Adrenal gland (tissue), 12 donors: ENCODE results near the gene KLHL22. TPM values are rescaled to one million over a fixed set of nuclear protein-coding genes. Genes with fewer than 3 reads are reported as not detected.
A peak's percentile ranks its signal among the peaks of the same experiment; 100 is the strongest.

Source experiments
- DNase-seq, 7 donors: peaks; one replicate each; pipeline ENCODE4 v3.0.0-alpha.2; 2019 to 2020
- H3K27ac ChIP-seq, 5 donors: fragments of 200-600 bp; sonication (generic) in 4 of 5; 1 replicate in 3 of 5; 2 replicates in 2 of 5; pipeline versions ENCODE4 v1.5.1 to v1.8.0; 2016 to 2020; ENCODE audit warnings: mild to moderate bottlenecking in 1 of 5
- H3K27me3 ChIP-seq: fragments of 200-600 bp; 2 replicates; pipeline ENCODE4 v1.8.0; 2021
- H3K36me3 ChIP-seq, 2 donors: fragments of 200-600 bp; replicated peaks in 1 of 2; 1 replicate in 1 of 2; 2 replicates in 1 of 2; pipeline versions ENCODE4 v1.5.1 to v1.8.0; 2018 to 2022
- H3K4me1 ChIP-seq, 2 donors: fragments of 200-600 bp; replicated peaks in 1 of 2; 1 replicate in 1 of 2; 2 replicates in 1 of 2; pipeline versions ENCODE4 v1.5.1 to v1.8.0; 2018 to 2021
- H3K4me3 ChIP-seq, 4 donors: fragments of 200-600 bp; sonication (generic) in 3 of 4; one replicate each; pipeline ENCODE4 v1.5.1; 2016 to 2018
- H3K9me3 ChIP-seq, 3 donors: fragments of 200-600 bp; sonication (generic) in 1 of 3; replicated peaks in 1 of 3; 1 replicate in 2 of 3; 2 replicates in 1 of 3; pipeline versions ENCODE4 v1.5.1 to v1.8.0; 2016 to 2021
- POLR2A ChIP-seq, 2 donors: fragments of 450-650 bp; IDR thresholded peaks; one replicate each; pipeline ENCODE4 v1.6.1; 2017; ENCODE audit warnings: antibody characterized with exemption in 2 of 2, mild to moderate bottlenecking in 2 of 2, moderate library complexity in 1 of 2
- WGBS, 4 donors: extraction: QIAGEN DNeasy Blood & Tissue Kit in 2 of 4; methylation state at CpG; one replicate each; pipeline versions ENCODE4 v1.1.5 to v1.1.7; 2013 to 2017; 5-methylcytosine and 5-hydroxymethylcytosine counted together
- intact Hi-C, 2 donors: fragments of 100-400 bp; cut with DNase I; formaldehyde crosslinking; loops; one replicate each; pipeline versions ENCODE4 v1.14.1 to v1.15.0; 2022 to 2023
- polyA plus RNA-seq, 3 donors: library from polyadenylated mRNA; stranded (reverse); fragments of 200-250 nt in 2 of 3; fragments of 350-450 nt in 1 of 3; fragmentation: Illumina TruSeq in 1 of 3; extraction: RNeasy Lipid Tissue Mini Kit (QIAGEN cat#74804) in 1 of 3; gene quantifications; one replicate each; pipeline ENCODE4 v1.2.3, GENCODE V29; 2013 to 2014
- total RNA-seq, 9 donors: library from RNA; depleted of rRNA in 4 of 9; stranded (reverse); fragments of >200 nt in 4 of 9; fragments of 120-200 nt in 1 of 9; fragmentation: NEBNext Ultra II Directional in 1 of 9; extraction: Animal tissue kit (Norgen Biotek cat#: 25700) in 1 of 9; gene quantifications; one replicate each; pipeline versions ENCODE4 v1.1.0 to v1.2.4, GENCODE V29; 2013 to 2023
- TF ChIP-seq, protein P1 (sequence below), 6 experiments: fragments of 450-650 bp in 4 of 6; fragments of 200-600 bp in 2 of 6; sonication (generic) in 1 of 6; IDR thresholded peaks; 1 replicate in 5 of 6; 2 replicates in 1 of 6; pipeline versions ENCODE4 v1.5.1 to v1.8.0; 2016 to 2021; ENCODE audit warnings: antibody characterized with exemption in 6 of 6, mild to moderate bottlenecking in 2 of 6, moderate library complexity in 1 of 6
- donor health status: healthy with polysubstance abuse.
- donor health status: Bipolar disorder and iron deficiency.
- donor health status: DM: yes; HTN: yes; CAD: no.
- donor health status: DM: no; HTN: no; CAD: no.
- donor health status: DM: no; HTN: no; CAD: no.
- donor health status: DM: yes; HTN: yes; CAD: no.

KLHL22 gene
- total and polyA plus RNA-seq, 12 donors: 15.3 to 38.8 (median 27.6) TPM

DNA sequence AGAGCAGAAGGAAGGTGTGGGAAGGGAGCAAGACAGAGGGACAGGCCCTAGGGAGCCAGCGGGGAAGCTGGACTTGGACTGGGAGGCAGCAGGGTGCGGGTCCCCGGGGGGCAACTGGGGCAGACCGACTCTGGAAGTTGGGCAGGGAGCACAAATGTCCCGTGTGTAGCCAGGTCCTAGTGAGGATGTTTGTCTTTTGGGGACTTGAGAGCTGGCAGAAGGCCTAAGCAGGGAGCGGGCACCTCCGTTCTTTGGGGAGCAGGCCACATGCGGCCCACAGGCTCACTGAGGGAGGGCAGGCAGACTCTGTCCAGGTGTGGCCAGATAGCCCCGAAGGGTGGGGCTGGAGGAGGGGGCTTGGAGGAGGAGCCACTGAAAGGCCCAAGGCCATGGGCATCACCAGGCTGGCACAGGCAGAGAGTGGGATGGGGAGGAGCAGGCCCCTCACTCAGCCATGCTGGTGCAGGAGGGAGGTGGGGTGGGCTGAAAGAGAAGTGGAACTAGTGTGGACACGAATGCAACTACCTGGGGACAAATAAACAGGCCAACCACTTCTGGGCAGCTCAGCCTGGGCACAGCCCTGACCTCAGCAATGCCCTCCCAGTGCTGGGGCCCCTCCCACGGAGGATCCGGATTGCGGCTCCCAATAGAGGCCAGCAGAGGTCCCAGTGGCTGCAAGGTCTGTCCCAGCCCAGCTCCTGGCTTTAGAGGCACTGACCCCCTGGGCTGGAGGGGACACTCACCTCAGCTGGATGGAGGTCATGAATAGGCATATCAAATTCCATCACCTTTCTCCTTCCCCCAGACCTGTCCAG is 56.7 kb downstream of the KLHL22 start:
- no peak for DNase-seq
- no peaks in the 10 kb centered on the region for H3K9me3 ChIP-seq
- H3K4me1 ChIP-seq: peaks cover 5 to 18% of the 10 kb centered on the region in 2 donors
- TF ChIP-seq POLR2A (IDR thresholded peaks at IDR 0.05): no peak
- TF ChIP-seq, protein P1, sequence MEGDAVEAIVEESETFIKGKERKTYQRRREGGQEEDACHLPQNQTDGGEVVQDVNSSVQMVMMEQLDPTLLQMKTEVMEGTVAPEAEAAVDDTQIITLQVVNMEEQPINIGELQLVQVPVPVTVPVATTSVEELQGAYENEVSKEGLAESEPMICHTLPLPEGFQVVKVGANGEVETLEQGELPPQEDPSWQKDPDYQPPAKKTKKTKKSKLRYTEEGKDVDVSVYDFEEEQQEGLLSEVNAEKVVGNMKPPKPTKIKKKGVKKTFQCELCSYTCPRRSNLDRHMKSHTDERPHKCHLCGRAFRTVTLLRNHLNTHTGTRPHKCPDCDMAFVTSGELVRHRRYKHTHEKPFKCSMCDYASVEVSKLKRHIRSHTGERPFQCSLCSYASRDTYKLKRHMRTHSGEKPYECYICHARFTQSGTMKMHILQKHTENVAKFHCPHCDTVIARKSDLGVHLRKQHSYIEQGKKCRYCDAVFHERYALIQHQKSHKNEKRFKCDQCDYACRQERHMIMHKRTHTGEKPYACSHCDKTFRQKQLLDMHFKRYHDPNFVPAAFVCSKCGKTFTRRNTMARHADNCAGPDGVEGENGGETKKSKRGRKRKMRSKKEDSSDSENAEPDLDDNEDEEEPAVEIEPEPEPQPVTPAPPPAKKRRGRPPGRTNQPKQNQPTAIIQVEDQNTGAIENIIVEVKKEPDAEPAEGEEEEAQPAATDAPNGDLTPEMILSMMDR (IDR thresholded peaks at IDR 0.05): no peak
- H3K36me3 ChIP-seq: no peaks in the 10 kb centered on the region
- whole genome bisulfite sequencing, 4 donors: 36 to 87% (median 67%) methylated on average over 9 to 13 of the region's 13 CpGs
- H3K27me3 ChIP-seq: peaks cover 26% of the 10 kb centered on the region
- intact Hi-C loops: loop anchor here in 1 of 2 donors (10.0 kb wide), 1 partner anchor 46 kb away; no protein-coding TSS in a partner anchor
- peak overlapping the region in 1 of 5 donors; percentile 93 for H3K27ac ChIP-seq
- H3K4me3 ChIP-seq: peak overlapping the region in 1 of 4 donors; percentile 60

GRCh38 chr22:20438427-20438677 is 57.2 kb downstream of the KLHL22 start:
- peaks cover 26% of the 10 kb centered on the region for H3K27me3 ChIP-seq
- intact Hi-C loops: loop anchor here in 1 of 2 donors (10.0 kb wide), 1 partner anchor 46 kb away; no protein-coding TSS in a partner anchor
- no peaks in the 10 kb centered on the region for H3K9me3 ChIP-seq
- H3K4me3 ChIP-seq: peak overlapping the region in 1 of 4 donors; percentile 60
- H3K27ac ChIP-seq: peak overlapping the region in 2 of 5 donors; percentile 54 to 93
- 32 to 47% (median 44%) methylated on average over 6 of the region's 6 CpGs for WGBS, 4 donors
- no peak for DNase-seq
- no peaks in the 10 kb centered on the region for H3K36me3 ChIP-seq
- H3K4me1 ChIP-seq: peaks cover 5 to 18% of the 10 kb centered on the region in 2 donors
- no peak for TF ChIP-seq POLR2A (IDR thresholded peaks at IDR 0.05)
- TF ChIP-seq, protein P1 (IDR thresholded peaks at IDR 0.05): no peak

DNA sequence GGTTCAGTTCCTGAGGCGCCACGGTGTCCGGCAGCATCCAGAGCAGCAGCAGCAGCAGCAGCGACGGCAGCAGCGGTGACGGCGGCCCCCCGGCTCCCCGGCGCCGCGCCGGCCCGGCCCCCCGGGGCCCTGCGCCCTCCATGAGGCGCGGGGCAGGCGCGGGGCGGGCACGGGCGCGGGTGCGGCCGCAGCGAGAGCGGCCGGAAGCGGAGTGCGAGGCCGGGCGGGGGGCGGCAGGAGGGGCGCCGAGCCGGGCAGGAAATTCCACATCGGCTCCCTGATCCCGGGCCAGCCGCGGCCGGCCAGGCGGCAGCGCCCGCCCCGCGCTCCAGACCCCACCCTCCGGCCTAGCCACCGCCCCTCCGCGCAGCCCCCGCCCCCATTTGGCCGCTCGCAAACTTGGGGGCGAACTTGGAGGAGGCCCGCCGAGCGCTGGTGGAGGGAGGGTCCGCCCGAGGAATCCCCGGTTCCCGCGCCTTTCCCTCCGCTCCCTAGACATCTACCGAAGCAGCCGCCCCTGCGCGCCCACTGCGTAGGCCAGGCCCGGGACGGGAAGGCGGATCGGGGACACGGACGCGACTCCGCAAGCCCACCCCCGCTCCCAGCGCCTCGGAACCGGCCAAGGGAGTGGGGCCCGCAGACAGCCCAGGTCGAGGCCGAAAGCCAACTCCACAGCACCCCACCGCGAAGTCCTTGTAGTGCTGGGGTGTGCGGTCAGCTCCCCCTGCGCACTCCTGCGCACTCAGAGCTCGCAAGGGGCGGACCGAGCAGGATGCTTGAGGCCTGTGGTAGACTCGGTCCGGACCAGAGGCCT is 57.8 kb downstream of the KLHL22 start, which contains the start of gene SCARF2:
SCARF2 (minus strand) TSS at position 213 of the 814 bp plus-strand sequence; CDS start at position 142, 71 bp downstream.
- H3K9me3 ChIP-seq: no peaks in the 10 kb centered on the region
- peaks cover 26% of the 10 kb centered on the region for H3K27me3 ChIP-seq
- WGBS, 4 donors: 4 to 32% (median 15%) methylated on average over 8 to 86 of the region's 95 CpGs
- no peak for DNase-seq
- intact Hi-C loops: loop anchor here in 1 of 2 donors (10.0 kb wide), 1 partner anchor 47 kb away; no protein-coding TSS in a partner anchor
- H3K27ac ChIP-seq: peak within 1 kb of the TSS in 4 of 5 donors; percentile 7 to 93 (median 47)
- peak within 1 kb of the TSS in 2 of 4 donors; percentile 16 to 60 for H3K4me3 ChIP-seq
- no peaks in the 10 kb centered on the region for H3K36me3 ChIP-seq
- peak in 1 of 2 donors; percentile 10 for TF ChIP-seq POLR2A (IDR thresholded peaks at IDR 0.05)
- TF ChIP-seq, protein P1 (IDR thresholded peaks at IDR 0.05): no peak
- H3K4me1 ChIP-seq: peaks cover 5 to 18% of the 10 kb centered on the region in 2 donors
